HG02870 (cell line): ENCODE data around the gene ENPP4.
"Not testable (repeated sequence)": the region's sequence is repeated elsewhere in the genome, so short reads cannot be mapped to it uniquely, and the experiment has no call there.

ENCODE experiments used
- ATAC-seq: cut with Tn5 transposase; IDR thresholded peaks from one replicate; pipeline ENCODE4 v1.9.1; 2021; ENCODE audit warnings: mild to moderate bottlenecking, moderate library complexity; ENCODE audit not compliant: unreplicated experiment

Gene ENPP4

GRCh38 chr6:46129629-46130511 lies at the start of gene ENPP4:
TSS of gene ENPP4 (plus strand) at chr6:46129989. CDS start at chr6:46139584, 9,595 bp downstream.
- ATAC-seq = peak; percentile 92

DNA sequence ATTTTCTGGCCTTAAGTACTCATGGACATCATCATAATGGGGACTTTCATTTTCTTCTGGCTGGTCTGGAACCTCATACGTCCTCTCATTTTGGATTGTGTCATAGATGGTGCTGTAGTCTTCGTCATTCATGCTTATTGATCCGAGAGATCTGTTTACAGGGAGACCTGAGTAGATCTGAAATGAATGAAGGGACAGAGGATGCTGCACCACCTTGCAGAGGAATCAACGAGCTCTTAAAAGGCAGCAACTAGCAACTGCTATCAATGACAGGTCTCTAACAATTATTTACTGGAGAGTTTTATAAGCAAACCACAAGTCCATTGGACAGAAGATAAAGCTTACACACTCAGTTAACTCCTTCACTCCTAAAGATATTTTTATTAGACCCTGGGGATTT lies 49.7 kb upstream of the ENPP4 start:
- ATAC-seq = no peak

GRCh38 chr6:46085688-46086087 lies 44.1 kb upstream of the ENPP4 start:
- not testable (repeated sequence) for ATAC-seq

DNA sequence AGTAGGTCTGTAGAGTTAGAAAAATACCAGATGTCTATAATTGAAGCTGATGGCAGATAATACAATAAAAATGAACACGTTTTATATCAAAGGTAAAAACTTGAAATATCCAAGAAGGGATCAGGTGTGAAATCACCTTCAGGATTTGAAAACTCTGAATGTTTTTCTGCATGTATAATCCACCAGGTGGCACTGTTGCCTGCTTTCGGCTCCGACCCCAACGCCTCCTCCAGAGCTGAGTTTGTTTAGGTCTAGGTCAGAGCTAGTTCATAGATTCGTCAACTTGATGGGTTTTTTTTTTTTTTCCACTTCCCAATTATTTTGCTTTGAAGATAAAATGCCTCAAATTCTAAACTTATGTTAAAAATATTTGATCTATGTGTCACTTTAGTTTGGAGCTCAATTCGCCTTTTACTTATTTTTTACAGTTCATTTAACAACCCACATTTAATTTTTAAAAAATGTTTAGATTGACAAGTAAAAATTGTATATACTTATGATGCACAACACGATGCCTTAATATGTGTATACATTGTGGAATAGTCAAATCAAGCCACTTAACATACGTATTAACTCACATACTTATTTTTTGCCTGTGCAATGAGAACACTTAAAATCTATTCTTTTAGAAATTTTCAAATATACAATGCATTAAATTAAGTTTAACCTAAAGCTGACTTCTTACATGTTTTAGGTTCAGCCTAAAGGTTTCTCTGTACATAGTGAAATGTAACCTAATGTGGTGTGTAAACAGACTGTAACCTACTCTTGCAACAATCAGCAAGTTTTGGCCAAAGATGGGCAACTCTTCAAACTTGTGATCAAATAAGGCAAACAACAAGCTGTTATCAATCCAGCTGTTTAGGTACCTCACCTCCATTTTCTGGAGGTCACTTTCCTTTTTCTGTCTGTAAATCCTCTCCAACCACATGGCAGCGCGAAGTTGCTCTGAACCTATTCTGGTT lies 39.4 kb upstream of the ENPP4 start:
- peak; percentile 71 for ATAC-seq

GRCh38 chr6:46091080-46091478 lies 38.7 kb upstream of the ENPP4 start:
- ATAC-seq = no peak

GRCh38 chr6:46095251-46095650 lies 34.5 kb upstream of the ENPP4 start:
- no peak for ATAC-seq

DNA sequence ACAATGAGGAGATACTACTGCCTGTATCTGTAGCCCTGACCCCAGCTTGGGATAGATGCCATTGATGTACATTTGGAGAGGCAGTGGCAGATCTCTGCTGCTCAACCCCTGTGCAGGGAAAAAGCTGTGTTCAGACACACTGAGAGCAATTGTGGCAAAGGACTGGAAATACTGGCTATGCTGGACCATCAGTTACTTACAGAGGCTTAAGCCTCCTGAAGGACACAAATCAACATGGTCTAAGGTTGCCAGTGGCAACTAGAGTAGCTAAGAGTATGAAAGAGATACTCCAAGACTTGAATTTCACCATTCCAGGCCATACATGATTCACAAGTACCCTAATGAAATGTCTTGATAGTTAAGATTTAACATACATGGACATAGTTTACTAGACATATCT lies 32.4 kb upstream of the ENPP4 start:
- no peak for ATAC-seq

- ATAC-seq = no peak
Observed at GRCh38 chr6:46098678-46099077, 31.1 kb upstream of the ENPP4 start.

DNA sequence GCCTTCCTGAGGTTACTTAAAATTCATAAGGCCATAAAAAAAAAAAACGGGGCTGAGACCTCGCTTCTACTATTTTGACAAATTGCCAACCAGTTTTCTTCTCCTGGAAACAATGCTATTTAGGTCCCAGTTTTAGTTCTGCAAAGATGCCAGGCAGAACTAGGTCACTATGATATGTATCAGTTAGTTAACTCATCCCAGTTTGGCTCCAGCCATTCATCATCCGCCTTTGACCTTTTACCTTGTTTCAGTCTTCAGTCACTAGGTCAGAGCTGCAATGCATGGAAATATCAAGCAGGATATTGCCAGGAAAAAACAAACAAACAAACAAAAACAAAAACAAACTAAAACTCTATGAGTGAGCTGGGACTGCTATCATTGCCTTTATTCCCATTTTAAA lies 29.8 kb upstream of the ENPP4 start:
- no peak for ATAC-seq

- no peak for ATAC-seq
Observed at GRCh38 chr6:46102123-46102522, 27.7 kb upstream of the ENPP4 start.

DNA sequence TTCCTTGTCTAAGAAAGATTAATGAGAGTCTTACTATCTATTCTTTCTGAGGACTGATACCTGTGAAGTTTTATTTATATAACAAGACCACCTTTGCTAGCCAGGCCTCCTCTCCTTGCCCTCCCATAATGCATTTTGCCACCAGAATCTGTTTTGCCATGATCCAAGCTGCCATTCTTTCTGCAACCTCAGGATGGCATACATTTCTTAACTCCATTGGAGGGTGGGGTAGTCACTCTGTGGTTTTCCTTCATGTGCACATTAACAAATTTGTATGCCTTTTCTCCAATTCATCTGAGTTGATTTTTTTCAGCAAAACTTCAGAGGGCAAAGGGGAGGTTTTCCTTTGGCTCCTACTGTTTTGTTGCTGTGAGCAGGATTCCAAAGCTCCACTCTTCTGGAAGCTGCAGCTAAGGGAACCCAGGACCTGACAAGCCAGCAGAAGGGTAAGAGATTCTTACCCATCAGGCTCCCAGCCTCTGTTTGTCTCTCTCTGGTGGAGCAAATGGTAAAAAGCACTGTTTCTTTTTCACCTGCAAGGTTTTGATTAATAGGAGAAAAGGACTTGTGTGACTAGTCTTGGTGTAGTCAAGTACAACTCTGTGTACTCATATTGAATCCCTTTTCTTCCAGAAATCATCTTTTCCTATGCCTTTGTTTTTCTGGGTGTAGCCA lies 26.2 kb upstream of the ENPP4 start:
- peak; percentile 14 for ATAC-seq

- peak; percentile 79 for ATAC-seq
Observed at GRCh38 chr6:46104209-46104608, 25.6 kb upstream of the ENPP4 start.

- ATAC-seq = no peak
Observed at GRCh38 chr6:46105568-46105967, 24.2 kb upstream of the ENPP4 start.

DNA sequence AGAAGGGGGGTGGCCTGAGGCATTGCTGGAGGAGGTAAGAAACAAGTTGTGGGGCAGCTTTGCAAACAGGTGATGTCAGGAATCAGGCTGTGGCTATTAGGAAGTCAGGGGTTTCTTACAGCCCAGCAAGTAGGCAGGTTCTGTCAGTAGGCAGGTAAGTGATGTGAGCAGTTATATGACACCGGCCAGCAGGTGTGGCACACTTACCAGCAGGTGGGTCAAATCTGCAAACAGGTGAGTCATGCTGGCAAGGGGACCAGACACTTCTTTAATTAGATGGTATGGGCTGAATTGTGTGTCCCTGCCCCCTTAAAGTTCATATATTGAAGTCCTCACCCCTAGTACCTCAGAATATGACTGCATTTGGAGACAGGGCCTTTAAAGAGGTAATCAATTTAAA lies 16.4 kb upstream of the ENPP4 start:
- no peak for ATAC-seq

DNA sequence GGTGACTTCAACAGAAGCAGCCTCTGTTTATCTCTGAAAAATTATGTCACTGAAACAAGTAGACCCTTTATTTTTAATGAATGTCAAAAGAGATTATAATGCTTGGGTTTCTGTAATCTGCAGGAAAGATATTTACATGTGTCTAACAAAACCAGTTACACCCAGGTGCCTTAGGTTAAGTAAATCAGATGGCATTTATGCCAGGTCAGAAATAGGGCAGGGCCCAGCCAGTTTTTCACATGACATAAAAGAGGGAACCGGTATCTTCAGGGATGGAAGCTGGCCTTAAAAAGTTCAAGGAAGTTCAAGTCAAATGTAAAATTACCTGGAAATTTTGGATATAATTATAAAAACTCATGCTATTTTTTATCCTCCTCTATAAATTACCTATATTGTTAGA lies 14.2 kb upstream of the ENPP4 start:
- no peak for ATAC-seq

DNA sequence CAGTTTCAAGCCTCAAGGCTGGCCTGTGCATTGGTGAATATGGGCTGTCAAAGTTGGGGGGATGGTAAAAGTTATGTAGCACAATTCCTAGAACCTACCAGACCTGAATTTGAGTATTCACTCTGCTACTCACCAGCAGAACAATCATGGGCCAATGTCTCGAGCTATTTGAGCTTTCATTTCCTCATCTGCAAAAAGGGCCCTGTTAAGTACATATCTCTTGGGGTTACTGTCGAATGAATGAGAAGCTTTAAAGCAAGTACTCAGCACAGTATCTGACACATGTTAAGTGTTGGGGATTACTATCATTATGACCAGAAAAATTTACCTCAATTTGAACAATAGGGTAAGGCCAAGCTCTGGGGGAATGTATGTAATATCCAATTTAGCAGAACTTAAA lies 13.5 kb upstream of the ENPP4 start:
- ATAC-seq = no peak

DNA sequence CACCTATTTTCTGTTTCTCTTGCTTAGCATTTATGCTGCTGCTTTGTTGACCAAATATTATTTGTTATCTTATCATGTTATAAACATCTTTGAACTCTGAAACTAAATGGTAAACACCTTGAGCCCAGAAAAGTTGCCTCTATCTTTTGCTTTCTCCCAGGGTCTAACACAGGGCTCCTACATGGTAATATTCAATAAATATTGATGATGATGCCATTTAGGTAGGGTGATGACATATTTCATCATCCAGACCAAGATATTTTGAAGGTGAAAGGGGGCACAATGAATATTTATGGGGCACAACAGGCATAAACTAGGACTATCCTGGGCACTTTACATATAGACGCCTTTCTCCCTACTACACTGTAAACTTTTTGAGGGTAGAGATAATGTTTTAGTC lies 11.6 kb upstream of the ENPP4 start:
- ATAC-seq = no peak

GRCh38 chr6:46118836-46119235 lies 11.0 kb upstream of the ENPP4 start:
- no peak for ATAC-seq

GRCh38 chr6:46119679-46120078 lies 10.1 kb upstream of the ENPP4 start:
- ATAC-seq = not testable (repeated sequence)

DNA sequence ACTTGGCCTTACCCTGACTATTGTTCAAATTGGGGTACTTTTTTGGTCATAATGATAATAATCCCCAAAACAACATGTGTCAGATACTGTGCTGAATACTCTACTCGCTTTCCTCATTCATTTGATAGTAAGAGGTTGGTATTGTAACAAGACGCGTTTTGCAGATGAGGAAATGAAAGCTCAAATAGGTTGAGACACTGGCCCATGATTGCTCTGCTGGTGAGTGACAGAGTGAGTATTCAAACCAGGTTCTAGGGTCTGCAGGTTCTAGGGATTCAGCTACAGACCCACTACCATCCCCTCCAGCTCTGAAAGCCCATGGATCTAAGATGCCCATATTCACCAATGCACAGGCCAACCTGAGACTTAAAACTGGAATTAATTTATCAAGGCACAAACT lies 1.3 kb upstream of the ENPP4 start:
- peak; percentile 34 for ATAC-seq

- ATAC-seq = peak; percentile 9
Observed at GRCh38 chr6:46129291-46129628, 529 bp upstream of the ENPP4 start.
